Erythroblast (primary cell): ENCODE data around the gene IRF6.

ENCODE experiments used
- GATA1 ChIP-seq: IDR thresholded peaks from 2 replicates; pipeline ENCODE4 v1.6.1; 2011; ENCODE audit warnings: low read depth, mild to moderate bottlenecking, control low read depth, low read length, moderate library complexity
- POLR2A ChIP-seq: IDR thresholded peaks from 2 replicates; pipeline ENCODE4 v1.6.1; 2011; ENCODE audit warnings: mild to moderate bottlenecking, low read length

- no peak for TF ChIP-seq POLR2A
- TF ChIP-seq GATA1, result no peak
Measured at GRCh38 chr1:209825591-209826434, 19.9 kb upstream of the IRF6 start.
